GM13977 (cell line): ENCODE results near the gene LIPM.

Source experiments
- DNase-seq: peaks from one replicate; pipeline ENCODE4 v3.0.0; 2012; ENCODE audit warnings: low spot score
- in situ Hi-C: fragments of 300-500 bp; cut with MboI; formaldehyde crosslinking; loops from one replicate; pipeline ENCODE4 v1.12.0; 2022; ENCODE audit warnings: low sequenced_read_pairs, low pct_unique_long_range_greater_than_20kb, mixed read lengths, inconsistent platforms; ENCODE audit not compliant: unreplicated experiment
- TF ChIP-seq, protein P1 (sequence below): IDR thresholded peaks from 2 replicates; pipeline ENCODE4 v1.5.1; 2012; ENCODE audit warnings: mild to moderate bottlenecking, control low read depth; ENCODE audit not compliant: insufficient read depth; ENCODE audit errors: extremely low read depth, missing control alignments

Gene LIPM

DNA sequence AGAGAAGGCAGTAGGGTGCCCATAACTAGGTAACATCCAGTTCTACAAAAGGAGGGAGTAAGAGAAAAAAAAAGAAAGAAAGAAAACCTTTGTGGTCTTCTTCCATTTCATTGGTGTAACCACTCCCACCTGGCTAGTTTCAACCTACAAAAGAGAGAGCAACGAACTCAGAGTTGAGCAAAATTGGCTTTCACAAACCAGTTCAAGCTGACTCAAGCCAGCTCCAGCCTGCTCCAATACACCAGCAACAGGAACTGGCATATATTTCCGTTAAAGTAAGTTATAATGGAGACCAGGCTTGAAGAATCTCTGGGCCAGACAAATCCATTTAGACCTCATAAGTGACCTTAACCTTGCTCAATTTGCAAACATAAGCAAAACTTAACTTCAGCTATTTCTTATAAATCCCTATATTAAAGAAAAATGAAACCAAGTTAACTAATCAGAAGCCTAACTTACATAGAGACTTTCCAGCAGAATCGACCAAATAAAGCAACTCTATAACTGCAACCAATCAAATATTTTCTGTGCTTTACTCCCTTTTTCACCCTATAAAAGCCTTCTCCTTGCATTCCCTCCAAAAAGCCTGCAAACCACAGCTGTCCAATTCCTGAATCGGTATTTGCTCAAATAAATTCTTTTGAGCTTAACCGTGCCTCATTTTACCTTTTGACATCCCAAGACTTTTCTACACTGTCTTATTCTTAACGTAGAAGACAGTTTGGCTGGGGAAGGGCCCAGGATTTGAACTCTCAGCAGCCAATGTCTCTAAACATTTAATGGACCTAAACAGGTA is 39.0 kb downstream of the LIPM start:
- TF ChIP-seq, protein P1, sequence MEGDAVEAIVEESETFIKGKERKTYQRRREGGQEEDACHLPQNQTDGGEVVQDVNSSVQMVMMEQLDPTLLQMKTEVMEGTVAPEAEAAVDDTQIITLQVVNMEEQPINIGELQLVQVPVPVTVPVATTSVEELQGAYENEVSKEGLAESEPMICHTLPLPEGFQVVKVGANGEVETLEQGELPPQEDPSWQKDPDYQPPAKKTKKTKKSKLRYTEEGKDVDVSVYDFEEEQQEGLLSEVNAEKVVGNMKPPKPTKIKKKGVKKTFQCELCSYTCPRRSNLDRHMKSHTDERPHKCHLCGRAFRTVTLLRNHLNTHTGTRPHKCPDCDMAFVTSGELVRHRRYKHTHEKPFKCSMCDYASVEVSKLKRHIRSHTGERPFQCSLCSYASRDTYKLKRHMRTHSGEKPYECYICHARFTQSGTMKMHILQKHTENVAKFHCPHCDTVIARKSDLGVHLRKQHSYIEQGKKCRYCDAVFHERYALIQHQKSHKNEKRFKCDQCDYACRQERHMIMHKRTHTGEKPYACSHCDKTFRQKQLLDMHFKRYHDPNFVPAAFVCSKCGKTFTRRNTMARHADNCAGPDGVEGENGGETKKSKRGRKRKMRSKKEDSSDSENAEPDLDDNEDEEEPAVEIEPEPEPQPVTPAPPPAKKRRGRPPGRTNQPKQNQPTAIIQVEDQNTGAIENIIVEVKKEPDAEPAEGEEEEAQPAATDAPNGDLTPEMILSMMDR = no peak
- DNase-seq = no peak
- in situ Hi-C loops = no loop called here

- in situ Hi-C loops = no loop called here
- no peak for DNase-seq
- TF ChIP-seq, protein P1 = no peak
These were observed 40.6 kb downstream of the LIPM start for GRCh38 chr10:88843171-88843570.

- in situ Hi-C loops = no loop called here
- no peak for DNase-seq
- TF ChIP-seq, protein P1 = no peak
These were observed 46.0 kb downstream of the LIPM start for GRCh38 chr10:88848499-88848898.

GRCh38 chr10:88849234-88849633 is 46.7 kb downstream of the LIPM start:
- in situ Hi-C loops = no loop called here
- DNase-seq = no peak
- TF ChIP-seq, protein P1 = no peak

DNA sequence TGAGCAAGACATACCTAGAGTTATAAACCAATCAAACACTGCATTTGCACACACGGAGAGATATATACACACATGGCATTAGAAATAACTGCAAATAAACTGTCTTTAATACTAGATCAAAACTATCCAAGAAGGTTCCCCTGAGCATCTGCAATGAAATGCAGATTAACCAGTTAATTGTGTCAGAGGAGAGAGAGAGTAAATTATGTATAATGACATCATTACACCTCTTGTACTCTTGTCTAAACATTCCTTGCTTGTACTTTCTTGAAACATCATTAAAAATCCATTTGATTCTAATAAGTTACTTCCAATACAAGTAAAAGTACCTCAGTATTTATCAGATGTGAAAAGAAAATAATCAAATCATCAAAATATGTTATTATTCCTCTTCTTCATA is 48.2 kb downstream of the LIPM start:
- no peak for DNase-seq
- TF ChIP-seq, protein P1 = no peak
- in situ Hi-C loops = no loop called here

- in situ Hi-C loops = no loop called here
- no peak for DNase-seq
- TF ChIP-seq, protein P1 = no peak
These were observed 49.2 kb downstream of the LIPM start, which contains the start of gene ANKRD22 for GRCh38 chr10:88851706-88852105. Gene ANKRD22 (minus strand): TSS chr10:88851844. CDS start chr10:88851607, 237 bp downstream.
